Measurements from ENCODE around the gene AJUBA. TPM values are rescaled to one million over a fixed set of nuclear protein-coding genes. Genes with fewer than 3 reads are reported as not detected.
A peak's percentile ranks its signal among the peaks of the same experiment; 100 is the strongest.

The AJUBA gene
- total RNA-seq, result 10 to 100 TPM in 3 of 4 donors, 1 to 10 TPM in 1; 6.8 to 51.7 (median 27.1) TPM

DNA sequence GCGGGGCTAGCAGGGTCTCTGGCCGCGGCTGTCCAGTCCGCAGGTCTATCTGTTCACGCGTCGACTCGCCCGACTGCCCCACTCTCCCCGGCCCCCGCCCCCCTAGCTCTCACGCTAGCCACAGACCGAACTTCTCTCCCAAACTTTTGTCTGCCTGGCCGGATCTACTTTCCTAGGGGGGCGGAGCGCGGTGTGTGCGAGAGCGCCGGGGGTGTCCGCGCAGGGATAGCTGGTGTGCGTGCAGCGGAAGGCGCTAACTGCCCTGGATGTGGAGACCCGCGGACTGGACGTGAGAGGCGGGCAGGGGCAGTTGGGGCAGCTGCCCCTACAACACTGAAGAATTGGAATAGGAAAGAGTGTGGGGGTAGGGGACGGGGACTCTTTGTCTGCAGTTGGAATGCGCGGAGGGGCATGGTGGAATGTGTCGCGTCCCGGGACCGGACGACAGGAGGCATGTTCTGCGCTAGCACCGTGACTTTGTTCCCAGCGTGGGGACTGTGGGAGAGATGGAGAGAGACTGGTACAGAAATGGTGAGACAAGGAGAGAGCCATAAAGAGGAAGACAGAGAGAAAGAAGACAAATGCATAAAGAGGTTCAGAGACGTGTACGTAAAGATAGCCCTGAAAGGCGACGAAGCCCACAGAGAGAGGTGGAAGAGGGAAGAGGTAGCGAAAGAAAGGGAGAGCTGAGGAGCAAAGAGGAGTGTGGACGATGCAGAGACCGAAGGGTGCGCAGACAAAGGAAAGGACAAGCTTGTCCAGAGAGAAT, at the start of gene AJUBA:
AJUBA (minus strand) TSS at position 75 of the 769 bp plus-strand sequence. CDS start 285 bp downstream, outside the sequence.
- Histone ChIP-seq H3K9me3 (no peaks in the 10 kb centered on the region), H3K27me3 (no peaks in the 10 kb centered on the region), H3K4me3 (peak within 1 kb of the TSS; percentile 65 to 85), H3K36me3 (no peaks in the 10 kb centered on the region), H3K4me1 (peaks cover 0 to 3% of the 10 kb centered on the region in 2 donors), H3K27ac (peak within 1 kb of the TSS; percentile 88 to 96)
- TF ChIP-seq, protein P1, sequence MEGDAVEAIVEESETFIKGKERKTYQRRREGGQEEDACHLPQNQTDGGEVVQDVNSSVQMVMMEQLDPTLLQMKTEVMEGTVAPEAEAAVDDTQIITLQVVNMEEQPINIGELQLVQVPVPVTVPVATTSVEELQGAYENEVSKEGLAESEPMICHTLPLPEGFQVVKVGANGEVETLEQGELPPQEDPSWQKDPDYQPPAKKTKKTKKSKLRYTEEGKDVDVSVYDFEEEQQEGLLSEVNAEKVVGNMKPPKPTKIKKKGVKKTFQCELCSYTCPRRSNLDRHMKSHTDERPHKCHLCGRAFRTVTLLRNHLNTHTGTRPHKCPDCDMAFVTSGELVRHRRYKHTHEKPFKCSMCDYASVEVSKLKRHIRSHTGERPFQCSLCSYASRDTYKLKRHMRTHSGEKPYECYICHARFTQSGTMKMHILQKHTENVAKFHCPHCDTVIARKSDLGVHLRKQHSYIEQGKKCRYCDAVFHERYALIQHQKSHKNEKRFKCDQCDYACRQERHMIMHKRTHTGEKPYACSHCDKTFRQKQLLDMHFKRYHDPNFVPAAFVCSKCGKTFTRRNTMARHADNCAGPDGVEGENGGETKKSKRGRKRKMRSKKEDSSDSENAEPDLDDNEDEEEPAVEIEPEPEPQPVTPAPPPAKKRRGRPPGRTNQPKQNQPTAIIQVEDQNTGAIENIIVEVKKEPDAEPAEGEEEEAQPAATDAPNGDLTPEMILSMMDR (IDR thresholded peaks at IDR 0.05), result no peak
- TF ChIP-seq POLR2A (IDR thresholded peaks at IDR 0.05), result peak in 1 of 2 donors; percentile 54
- intact Hi-C loops (cut with DNase I; ENCODE audit: low total_unique reads), result no loop called here
- DNase-seq, result peak; percentile 93

DNA sequence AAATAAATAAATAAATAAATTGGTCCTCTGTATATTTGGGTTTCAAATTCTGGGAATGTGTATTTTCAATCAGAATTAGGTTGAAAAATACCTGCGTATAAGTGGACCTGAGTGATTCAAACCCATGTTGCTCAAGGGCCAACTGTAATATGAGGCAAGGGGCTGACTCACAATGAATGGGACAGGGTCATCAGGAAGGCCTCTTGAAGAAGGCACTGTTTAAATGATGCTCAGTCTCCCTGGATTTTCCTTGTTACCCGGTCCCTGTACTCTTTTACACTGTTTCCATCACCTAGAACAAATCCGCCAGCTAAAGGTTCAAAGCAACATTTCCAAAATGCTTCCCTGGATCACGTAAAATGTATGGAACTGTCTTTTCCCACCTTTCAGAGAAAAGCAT, 48.6 kb upstream of the AJUBA start:
- H3K4me3 ChIP-seq, result no peak overlapping the region
- peaks cover 0 to 7% of the 10 kb centered on the region in 2 donors for H3K4me1 ChIP-seq
- no peak for DNase-seq
- H3K36me3 ChIP-seq, result no peaks in the 10 kb centered on the region
- intact Hi-C loops (cut with DNase I; ENCODE audit: low total_unique reads), result no loop called here
- TF ChIP-seq POLR2A (IDR thresholded peaks at IDR 0.05), result no peak
- TF ChIP-seq, protein P1 (IDR thresholded peaks at IDR 0.05), result no peak
- no peaks in the 10 kb centered on the region for H3K27me3 ChIP-seq
- H3K27ac ChIP-seq, result no peak overlapping the region
- H3K9me3 ChIP-seq, result no peaks in the 10 kb centered on the region

DNA sequence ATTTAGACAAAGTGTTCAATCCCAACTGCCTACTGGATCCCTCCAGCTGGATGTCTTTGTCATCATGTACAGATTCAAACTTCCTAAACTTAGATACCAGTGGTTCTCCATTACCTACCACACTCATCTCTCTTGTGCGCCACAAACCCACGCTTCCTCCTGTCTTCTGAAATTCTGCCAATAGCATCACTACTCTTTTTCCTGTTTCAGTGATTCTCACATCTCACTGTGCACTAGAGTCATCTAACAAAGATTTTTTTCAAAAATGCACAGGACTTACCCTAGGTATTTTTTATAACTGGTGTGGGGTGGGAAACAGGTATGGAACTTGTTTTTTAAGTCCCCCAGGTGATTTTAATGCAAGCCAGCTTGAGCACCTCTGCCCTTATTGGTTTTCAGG, 46.4 kb upstream of the AJUBA start:
- TF ChIP-seq, protein P1 (IDR thresholded peaks at IDR 0.05), result no peak
- TF ChIP-seq POLR2A (IDR thresholded peaks at IDR 0.05), result no peak
- Histone ChIP-seq H3K27ac (no peak overlapping the region), H3K4me1 (peaks cover 0 to 5% of the 10 kb centered on the region in 2 donors), H3K4me3 (no peak overlapping the region), H3K9me3 (no peaks in the 10 kb centered on the region), H3K27me3 (no peaks in the 10 kb centered on the region), H3K36me3 (no peaks in the 10 kb centered on the region)
- no peak for DNase-seq
- intact Hi-C loops (cut with DNase I; ENCODE audit: low total_unique reads), result no loop called here

DNA sequence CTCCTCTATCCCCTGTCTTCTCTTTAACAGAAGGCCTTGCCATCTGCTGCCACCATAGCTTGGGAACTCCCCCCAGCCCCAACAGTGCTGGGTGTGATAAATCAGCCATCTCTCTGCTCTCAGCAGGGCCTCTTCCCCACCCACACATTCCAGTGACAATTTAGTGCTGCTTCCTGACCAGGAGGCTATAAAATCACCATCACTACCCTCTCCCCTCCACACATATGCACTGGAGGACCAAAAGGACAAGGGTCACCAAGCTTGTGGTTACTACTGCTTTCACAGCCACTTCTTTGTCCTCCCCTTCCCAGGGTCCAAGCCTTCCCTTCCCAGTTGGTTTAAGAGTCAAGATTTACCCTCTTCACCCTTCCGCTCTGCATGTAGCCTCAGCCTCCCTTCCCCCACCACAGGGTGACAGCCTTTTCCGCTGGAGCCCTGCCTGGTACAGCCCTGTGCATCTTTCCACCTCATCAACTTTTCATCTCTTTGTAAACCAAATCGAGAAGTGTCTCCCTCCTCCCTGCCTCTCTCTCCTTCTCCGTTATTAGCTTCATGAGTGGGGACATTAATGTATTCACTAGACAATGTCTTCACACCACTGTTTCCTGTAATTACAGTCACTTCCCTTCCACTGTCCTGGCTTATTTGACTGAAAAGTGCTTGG, 42.9 kb upstream of the AJUBA start:
- TF ChIP-seq POLR2A (IDR thresholded peaks at IDR 0.05), result no peak
- TF ChIP-seq, protein P1 (IDR thresholded peaks at IDR 0.05), result no peak
- Histone ChIP-seq H3K4me1 (no peaks in the 10 kb centered on the region), H3K36me3 (no peaks in the 10 kb centered on the region), H3K27me3 (no peaks in the 10 kb centered on the region), H3K27ac (no peak overlapping the region), H3K9me3 (no peaks in the 10 kb centered on the region), H3K4me3 (no peak overlapping the region)
- DNase-seq, result no peak
- intact Hi-C loops (cut with DNase I; ENCODE audit: low total_unique reads), result no loop called here

DNA sequence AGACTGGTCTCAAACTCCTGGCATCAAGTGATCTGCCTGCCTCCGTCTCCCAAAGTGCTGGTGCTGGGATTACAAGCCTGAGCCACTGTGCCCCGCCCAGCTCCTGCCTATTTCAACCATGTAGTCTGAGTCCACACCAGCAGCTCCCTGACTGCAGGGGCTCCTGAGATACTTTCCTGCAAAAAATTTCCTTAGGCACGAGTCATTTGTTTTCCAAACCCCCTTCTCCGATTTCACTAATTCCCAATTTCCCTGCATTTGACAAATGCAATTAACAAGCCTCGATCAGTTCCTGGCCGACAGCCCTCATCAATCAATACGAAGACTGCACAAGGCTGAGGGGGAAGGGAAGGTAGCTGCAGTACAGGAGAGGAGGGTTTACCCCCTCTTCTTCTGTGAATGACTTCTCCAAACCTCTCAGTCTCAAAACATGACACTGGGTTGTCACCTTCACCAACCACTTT, 42.3 kb upstream of the AJUBA start:
- H3K27me3 ChIP-seq, result no peaks in the 10 kb centered on the region
- no peaks in the 10 kb centered on the region for H3K36me3 ChIP-seq
- no peak overlapping the region for H3K4me3 ChIP-seq
- no peak for TF ChIP-seq POLR2A (IDR thresholded peaks at IDR 0.05)
- TF ChIP-seq, protein P1 (IDR thresholded peaks at IDR 0.05), result no peak
- intact Hi-C loops (cut with DNase I; ENCODE audit: low total_unique reads), result no loop called here
- no peaks in the 10 kb centered on the region for H3K9me3 ChIP-seq
- DNase-seq, result no peak
- no peak overlapping the region for H3K27ac ChIP-seq
- H3K4me1 ChIP-seq, result no peaks in the 10 kb centered on the region
